HG03095 (cell line): ENCODE data around the gene ITPKC.

Source experiments
- ATAC-seq: cut with Tn5 transposase; IDR thresholded peaks from one replicate; pipeline ENCODE4 v1.9.1; 2021; ENCODE audit warnings: moderate library complexity; ENCODE audit not compliant: unreplicated experiment

Gene ITPKC

GRCh38 chr19:40786060-40787037 is 69.4 kb downstream of the ITPKC start:
- ATAC-seq: no peak
